Colon (tissue), 2 donors: ENCODE data around the gene MNT.

Experiments
- FAIRE-seq: peaks from 2 replicates; lab custom pipeline; 2012; peaks lifted over from hg19 to GRCh38; lab: Jason Lieb, UNC
- donor health status: control.
- donor health status: control.

Gene MNT

DNA sequence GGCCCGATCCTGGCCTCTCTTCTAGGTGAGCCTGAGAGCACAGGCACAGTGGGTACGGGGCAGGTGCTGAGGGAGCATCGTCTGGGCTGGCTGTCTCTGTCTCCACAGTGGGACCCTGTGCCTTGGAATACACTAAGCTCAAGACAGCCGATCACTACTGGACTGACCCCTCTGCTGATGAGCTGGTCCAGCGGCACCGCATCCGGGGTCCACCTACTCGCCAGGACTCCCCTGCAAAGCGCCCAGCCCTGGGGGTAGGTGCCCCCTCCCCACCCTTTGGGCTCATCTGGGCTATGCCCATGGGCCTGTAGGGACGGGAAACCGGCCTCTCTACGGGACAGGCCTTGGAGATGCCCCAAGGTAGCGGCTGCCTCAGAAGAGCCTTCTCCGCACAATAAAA lies 38.0 kb downstream of the MNT start:
- no peak for FAIRE-seq

DNA sequence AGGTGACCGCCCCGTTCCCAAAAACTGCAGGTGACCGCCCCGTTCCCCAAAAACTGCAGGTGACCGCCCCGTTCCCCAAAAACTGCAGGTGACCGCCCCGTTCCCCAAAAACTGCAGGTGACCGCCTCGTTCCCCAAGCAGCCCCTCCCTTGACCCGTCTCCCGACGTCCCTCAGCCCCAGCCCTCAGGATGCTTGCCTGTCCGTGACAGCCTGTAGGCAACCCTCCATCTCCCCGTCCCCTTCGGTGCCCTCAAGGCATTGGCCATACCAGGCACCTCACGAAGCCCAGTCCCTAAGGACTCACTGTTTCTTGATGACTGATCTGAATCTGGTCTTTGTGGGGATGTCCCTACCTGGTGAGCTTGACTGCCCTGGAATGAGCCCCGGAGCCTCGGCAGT lies 38.4 kb downstream of the MNT start:
- FAIRE-seq: no peak

DNA sequence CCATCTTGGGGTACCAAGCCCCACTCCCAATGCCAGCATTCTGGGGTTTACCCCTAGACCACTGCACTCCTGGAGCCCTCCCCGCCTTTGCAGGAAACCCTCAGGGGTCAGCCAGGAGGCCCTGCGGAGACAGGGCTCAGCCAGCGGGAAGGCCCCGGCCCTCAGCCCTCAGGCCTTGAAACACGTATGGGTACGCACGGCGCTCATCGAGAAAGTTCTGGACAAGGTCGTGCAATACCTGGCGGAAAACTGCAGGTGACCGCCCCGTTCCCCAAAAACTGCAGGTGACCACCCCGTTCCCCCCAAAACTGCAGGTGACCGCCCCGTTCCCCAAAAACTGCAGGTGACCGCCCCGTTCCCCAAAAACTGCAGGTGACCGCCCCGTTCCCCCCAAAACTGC lies 38.8 kb downstream of the MNT start:
- FAIRE-seq: no peak

GRCh38 chr17:2361010-2361760 lies 39.7 kb downstream of the MNT start:
- no peak for FAIRE-seq

DNA sequence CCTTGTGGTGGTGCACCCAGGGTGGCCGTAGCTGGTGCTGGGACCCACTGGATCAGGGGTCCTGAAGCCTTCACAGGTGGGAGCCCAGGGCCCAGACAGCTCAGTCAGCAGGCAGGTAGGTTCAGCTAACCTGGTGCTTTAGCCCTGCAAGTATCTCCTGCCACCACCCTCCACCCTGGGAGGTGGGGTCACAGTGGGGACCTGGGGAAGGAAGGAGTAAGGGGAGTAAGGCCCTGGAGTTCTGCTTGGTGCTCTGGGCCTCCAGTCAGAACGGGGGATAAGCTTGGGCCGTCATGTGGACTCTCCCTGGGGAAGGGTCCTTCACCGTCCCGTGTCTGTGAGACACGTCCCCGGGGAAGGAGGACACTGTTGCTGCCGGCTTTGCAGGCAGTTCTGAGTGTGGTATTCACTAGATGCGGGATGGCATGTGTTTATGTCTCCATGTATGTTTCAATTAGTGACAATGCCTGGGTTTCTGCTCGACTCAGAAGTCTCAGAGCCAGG lies 42.9 kb downstream of the MNT start:
- FAIRE-seq: no peak

- no peak for FAIRE-seq
Measured at GRCh38 chr17:2357237-2357636, 43.6 kb downstream of the MNT start.

DNA sequence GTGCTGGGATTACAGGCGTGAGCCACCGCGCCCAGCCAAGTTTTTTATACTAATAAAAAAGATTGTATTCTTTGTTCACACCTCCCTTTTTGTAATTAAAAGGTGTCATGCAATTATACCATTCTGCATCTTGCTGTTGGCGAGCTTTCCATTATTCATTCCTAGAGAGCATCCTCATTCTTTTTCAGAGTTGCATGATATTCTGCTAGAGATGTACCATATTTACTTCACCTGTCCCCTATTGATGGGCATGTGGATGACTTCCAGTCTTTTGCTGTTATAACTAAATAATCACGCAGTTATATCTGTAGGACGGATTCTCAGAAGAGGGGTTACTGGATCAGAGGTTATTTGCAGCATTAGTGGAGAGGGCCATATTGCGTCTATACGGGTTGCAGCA lies 46.5 kb downstream of the MNT start:
- FAIRE-seq: no peak

DNA sequence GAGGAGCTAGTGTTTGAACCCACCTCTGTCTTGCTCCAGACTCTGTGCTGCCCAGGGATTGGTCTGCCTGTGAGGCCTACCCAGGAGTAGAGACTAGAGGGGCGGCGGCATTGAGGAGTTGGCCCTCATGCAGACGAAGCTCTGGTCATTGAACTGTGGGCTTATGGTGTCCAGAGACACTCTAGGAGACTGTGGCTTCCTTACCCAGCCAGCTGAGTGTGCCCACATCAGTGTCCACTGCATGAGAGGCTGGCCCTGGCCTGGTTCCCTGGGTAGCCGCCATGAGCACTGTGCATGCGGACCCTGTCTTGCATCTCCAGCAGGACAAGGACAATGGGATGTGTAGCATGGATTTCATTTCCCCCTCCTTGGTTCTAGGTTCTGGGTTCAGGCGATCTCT lies 49.6 kb downstream of the MNT start:
- FAIRE-seq: no peak

- FAIRE-seq: no peak
Measured at GRCh38 chr17:2347805-2348685, 52.8 kb downstream of the MNT start.

GRCh38 chr17:2346475-2346874 lies 54.4 kb downstream of the MNT start:
- FAIRE-seq: no peak

DNA sequence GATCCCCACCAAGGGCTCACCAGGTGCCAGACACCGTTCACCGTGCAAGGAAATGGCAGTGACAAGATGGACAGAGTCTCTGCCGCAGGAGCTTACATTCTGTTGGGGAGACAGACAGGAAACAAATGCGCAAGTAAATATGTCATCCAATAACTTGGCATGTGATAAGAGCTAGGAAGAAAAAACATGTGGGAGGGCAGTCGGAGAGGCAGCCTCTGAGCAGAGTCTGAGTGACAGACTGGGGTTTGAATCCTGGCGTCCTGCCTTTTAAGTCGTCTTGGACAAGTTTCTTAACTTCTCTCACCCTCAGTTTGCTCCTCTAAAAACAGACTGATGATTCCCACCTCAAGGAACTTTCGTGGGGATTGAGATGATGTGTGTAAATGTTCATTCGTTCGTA lies 56.3 kb downstream of the MNT start:
- FAIRE-seq: no peak

DNA sequence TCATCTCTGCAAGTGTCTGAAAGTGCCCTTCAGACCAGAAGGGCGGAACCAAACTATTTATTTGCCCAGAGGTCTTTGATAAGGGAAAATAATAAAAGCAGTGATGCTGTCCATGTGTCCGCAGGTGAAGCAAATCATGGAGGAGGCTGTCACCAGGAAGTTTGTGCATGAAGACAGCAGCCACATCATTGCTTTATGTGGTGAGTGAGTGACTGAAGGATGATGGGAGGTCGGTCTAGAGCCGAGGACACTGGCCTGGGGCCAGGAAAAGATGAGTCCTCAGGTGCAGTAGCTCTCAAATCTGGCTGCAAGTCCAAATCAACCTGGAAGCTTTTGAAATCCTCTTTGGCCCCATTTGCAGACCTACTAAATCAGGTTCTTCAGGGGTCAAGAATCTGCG lies 57.4 kb downstream of the MNT start:
- no peak for FAIRE-seq

DNA sequence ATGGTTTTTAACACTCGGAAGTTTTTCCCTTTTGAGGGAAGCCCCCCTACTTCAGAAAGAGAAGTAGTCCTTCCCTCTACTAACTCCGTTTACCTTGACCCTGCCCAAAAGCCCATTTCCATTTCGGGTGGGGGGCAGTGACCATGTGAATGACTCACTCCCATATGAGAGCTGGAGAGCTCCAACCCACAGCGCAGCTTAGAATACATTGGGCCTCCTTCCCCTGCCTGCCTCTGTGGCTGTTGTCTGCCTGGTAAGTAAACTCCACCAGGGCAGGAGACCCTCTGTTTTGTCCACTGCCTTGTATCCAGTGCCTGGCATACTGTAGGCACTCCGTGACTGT lies 62.6 kb downstream of the MNT start:
- FAIRE-seq: no peak

- FAIRE-seq: no peak
Measured at GRCh38 chr17:2337544-2338314, 63.1 kb downstream of the MNT start.

DNA sequence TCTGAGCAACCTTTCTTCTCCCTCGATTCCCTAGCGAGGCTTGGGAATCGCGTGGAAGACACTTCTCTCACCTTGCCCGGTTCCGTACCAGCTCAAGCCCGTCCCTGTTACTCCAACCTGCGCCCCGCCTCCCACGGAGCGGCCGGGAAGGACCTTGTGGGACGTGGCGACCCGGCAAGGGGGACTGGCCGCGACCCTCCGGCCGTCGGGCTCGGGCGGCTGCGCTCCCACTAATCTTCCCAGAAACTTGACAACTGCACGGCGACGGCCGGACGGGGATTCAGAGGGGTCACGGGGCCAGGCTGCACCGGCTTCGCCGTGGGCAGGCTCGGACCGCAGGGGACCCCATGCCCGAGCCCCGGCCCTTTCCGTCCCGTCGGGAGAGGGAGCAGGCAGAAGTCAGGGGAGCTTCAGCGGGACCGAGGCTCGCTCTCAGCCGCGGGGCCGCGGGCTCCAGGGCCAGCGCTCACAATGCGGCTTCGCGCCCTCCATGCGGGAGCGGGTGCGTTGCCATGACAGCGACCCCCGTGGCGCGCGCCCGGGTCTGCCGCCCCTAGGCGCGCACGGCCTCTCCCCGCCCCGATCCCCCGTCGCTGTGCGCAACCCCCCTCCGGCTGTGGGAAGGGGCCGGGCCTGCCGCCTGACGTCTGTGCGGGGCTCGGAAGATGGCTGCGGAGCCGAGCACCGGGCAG lies 63.9 kb downstream of the MNT start, which contains the start of gene SGSM2:
Gene SGSM2 (plus strand): TSS at position 650 of the 692 bp plus-strand sequence. CDS start 188 bp downstream, outside the sequence.
- no peak for FAIRE-seq

DNA sequence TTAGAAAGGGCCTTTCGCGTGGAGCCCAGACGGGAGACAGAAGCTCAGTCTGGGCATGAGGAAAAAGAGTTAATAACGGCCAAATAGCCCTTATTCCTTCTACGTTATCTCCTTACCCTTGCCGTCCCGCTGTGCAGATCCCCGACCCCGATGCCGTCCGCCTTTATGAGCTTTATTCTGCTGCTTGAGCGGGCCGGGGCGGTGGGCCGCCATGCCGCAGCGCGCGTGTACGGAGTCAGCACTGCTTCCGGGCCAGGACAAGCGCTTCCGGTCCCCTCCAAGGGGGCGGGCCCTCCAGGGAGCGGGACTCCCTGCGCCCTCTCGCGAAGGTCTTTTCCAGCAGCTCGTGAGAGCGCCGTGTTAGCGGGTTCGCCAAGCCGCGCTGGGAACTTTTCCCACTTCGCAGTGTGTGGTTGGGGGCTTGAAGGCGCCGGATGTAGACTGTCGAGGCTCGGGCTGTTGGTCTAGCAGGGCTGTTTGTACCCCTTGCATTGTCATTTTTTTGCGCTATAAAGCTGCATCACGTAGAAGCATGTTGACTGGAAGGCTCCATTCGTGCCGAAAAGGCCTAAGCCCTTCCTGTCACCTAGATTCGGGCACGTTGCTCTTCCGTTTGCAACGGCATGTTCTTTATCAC lies 64.5 kb downstream of the MNT start, which contains the start of gene TSR1:
Gene TSR1 (minus strand): TSS at position 243 of the 637 bp plus-strand sequence. CDS start 30 bp downstream, at position 213.
- no peak for FAIRE-seq

DNA sequence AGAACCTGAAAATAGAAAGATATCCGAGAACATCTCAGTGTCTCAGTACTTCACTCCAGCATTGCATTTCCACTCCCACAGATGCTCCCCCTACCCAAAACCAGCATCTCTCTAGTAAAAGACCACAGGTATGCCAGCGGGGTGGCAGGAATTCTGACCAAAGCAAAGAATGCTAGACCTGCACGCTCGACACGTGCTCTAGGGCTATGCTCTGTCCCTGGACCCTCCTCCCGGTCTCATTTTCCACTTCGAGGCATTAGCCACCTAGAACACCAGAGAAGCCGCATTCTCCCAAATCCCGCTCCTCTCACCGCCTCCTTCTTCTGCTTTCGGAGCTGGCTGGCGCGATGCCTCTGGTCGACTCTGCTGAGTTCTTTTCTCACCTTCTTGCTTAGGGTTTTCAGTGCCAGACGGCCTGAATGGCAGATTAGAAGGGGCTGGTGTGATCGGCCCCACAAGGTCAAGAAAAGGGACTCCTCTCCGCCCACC lies 65.1 kb downstream of the MNT start:
- no peak for FAIRE-seq
